ENCODE measurements around the gene TIMM13. TPM values are rescaled to one million over a fixed set of nuclear protein-coding genes. Genes with fewer than 3 reads are reported as not detected.

TIMM13 gene
- total and polyA plus RNA-seq, 2 donors (not counting 1 experiment from before 2014, with no cell fraction given), result 19.4 to 32.5 TPM

DNA sequence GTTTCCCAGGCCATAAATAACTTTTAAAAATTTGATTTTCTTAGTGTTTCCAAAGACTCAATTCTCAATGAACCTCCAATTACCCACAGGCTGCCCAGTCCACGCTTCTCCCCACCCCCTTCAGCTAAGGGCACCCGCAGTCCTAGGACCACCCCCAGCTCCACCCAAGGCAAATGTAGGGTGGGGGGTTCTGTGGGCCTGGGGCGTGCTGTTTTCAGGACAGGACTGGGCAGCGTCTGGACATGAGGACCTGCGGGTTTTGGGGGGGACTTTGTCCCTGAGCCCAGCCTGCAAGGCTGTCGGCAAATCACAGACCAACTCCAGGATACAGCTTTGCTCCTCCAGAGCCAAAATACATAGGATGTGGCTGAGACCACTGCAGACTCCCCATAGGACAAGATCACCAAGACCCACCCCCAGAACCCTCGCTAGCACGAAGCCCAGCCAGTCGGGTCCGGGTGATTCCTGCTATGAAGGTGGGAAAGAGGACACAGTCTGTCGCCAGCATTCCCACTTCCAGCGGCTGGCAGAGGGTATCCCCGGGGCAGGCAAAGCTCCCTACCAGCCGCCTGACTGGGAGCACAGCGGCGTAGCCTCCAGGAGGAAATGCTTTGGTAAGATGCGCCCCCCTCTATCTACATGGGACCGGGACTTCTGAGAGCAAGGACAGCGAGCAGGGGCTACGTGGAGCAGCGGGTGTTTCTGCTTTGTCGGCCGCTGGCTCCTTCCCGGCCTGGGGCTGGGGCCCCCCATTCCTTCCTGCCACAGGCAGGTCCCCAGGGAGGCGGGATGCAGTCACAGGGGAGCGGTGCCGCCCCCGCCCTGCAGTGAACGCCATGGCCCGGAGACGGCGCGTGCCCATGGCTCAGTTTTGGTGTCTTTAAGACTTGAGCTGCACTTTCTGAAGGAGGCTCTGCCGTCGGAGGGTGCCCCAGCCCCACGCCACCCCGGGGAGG lies 1.6 kb upstream of the TIMM13 start:
- Histone ChIP-seq H2AFZ (ENCODE audit: insufficient read depth, low read depth, low read length, poor library complexity, severe bottlenecking) (no peak overlapping the region), H3K27ac (ENCODE audit: low read length in 2 of 2) (no peak overlapping the region)
- no peak overlapping the region for H3K4me3 Mint-ChIP-seq

More for the DNA sequence above, 1.6 kb upstream of the TIMM13 start:
- Mint-ChIP-seq H3K9me3 (ENCODE audit: insufficient read depth) (no peaks in the 10 kb centered on the region), H3K4me1 (peaks cover 11% of the 10 kb centered on the region), H3K27me3 (no peaks in the 10 kb centered on the region), H3K27ac (no peak overlapping the region)
- ChIA-PET POLR2A (interaction anchor here (0.6 to 1.1 kb wide), 4 partner anchors 25 to 410 kb away, joined by 3 to 5 read pairs (median 4); no protein-coding TSS in a partner anchor), CTCF (interaction anchor here (1.4 kb wide), 1 partner anchor 97 kb away, joined by 3 read pairs; no protein-coding TSS in a partner anchor)
- intact Hi-C loops (cut with micrococcal nuclease), result loop anchor here (5.0 kb wide), 1 partner anchor 617 kb away; the partner anchor contains the start of gene ATP8B3
- Histone ChIP-seq H3K4me2 (replicated peaks; ENCODE audit: low read depth, low read length, poor library complexity, severe bottlenecking) (no peak overlapping the region), H4K20me1 (ENCODE audit: control insufficient read depth, insufficient read depth, low read length, poor library complexity, severe bottlenecking) (peaks cover 21% of the 10 kb centered on the region), H3K4me3 (ENCODE audit: control extremely low read depth in 1 of 5, extremely low read depth in 1 of 5, insufficient read depth in 1 of 5, low read depth in 2 of 5, low read length in 4 of 5) (no peak overlapping the region), H3K9me3 (ENCODE audit: control extremely low read depth in 1 of 3, control insufficient read depth in 2 of 3, insufficient read depth in 1 of 3, low read length in 2 of 3) (no peaks in the 10 kb centered on the region), H3K4me1 (ENCODE audit: control insufficient read depth in 2 of 2, insufficient read depth in 2 of 2, low read length in 2 of 2) (peaks cover 15 to 21% of the 10 kb centered on the region in 2 donors), H3K36me3 (replicated peaks in 1 of 2; ENCODE audit: control extremely low read depth in 1 of 2, control insufficient read depth in 1 of 2, extremely low read depth in 1 of 2, insufficient read depth in 2 of 2, low read length in 1 of 2) (peaks cover 0 to 12% of the 10 kb centered on the region in 2 experiments), H3K79me2 (ENCODE audit: control insufficient read depth, insufficient read depth, low read length) (peaks cover 25% of the 10 kb centered on the region), H3K9ac (ENCODE audit: low read length) (no peak overlapping the region), H3K27me3 (replicated peaks in 1 of 4; ENCODE audit: control extremely low read depth in 1 of 4, control insufficient read depth in 3 of 4, insufficient read depth in 4 of 4, low read length in 3 of 4) (no peaks in the 10 kb centered on the region)
- no peak for ATAC-seq (ENCODE audit: low read depth)
- no peak for DNase-seq
- TF ChIP-seq CTCF (IDR thresholded peaks at IDR 0.05) (no peak), EZH2 (IDR thresholded peaks at IDR 0.05; ENCODE audit: borderline replicate concordance, insufficient read depth, low read depth, low read length, poor library complexity, severe bottlenecking) (no peak)
- WGBS (ENCODE audit: insufficient coverage), result 93% methylated on average over 29 of the region's 37 CpGs

Data from B cell (primary cell).